ENCODE data around the gene LCN9. TPM values are rescaled to one million over a fixed set of nuclear protein-coding genes. Genes with fewer than 3 reads are reported as not detected.

The LCN9 gene
- total and polyA plus RNA-seq, 2 experiments from 2014 or later = not detected

DNA sequence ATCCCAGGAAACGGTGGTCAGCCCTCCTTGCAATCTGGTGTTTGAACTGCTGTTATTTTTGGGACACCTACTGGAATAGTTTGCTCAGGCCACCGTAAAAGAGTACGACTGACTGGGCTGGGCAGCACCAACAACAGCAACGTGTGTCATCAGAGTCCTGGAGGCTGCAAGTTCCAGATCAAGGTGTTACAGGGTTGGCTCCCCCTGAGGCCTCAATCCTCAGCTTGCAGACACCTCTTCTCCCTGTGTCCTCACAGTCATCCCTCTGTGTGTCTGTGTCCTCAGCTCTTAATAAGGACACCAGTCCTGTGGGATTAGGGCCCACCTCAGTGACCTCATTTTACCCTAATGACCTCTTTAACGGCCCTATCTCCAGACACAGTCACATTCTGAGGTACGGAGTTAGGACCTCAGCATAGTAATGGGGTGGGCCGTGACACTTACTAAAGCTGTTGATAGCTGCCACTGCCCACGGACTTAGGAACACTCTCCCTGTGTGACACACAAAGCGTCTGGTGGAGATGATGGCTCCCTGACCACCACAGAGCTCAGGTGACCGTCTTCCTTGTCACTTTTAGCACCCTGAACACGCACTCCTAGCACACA, 40.6 kb upstream of the LCN9 start:
- H3K4me1 Mint-ChIP-seq = no peaks in the 10 kb centered on the region
- Histone ChIP-seq H4K20me1 (replicated peaks; ENCODE audit: insufficient read depth) (no peaks in the 10 kb centered on the region), H3K4me1 (ENCODE audit: insufficient read depth) (no peaks in the 10 kb centered on the region), H3K4me3 (no peak overlapping the region), H3K4me2 (no peak overlapping the region), H3K79me2 (replicated peaks; ENCODE audit: insufficient read depth) (no peaks in the 10 kb centered on the region), H3K36me3 (ENCODE audit: insufficient read depth) (no peaks in the 10 kb centered on the region; the same call in 1 of the 2 replicates), H2AFZ (no peak overlapping the region), H3K27me3 (ENCODE audit: insufficient read depth) (no peaks in the 10 kb centered on the region), H3K27ac (ENCODE audit: low read depth) (no peak overlapping the region), H3K9me2 (ENCODE audit: insufficient read depth) (0 out of 2 replicates have a peak, but pooled peaks cover 2% of the 10 kb centered on the region), H3F3A (replicated peaks; ENCODE audit: low read depth) (no peaks in the 10 kb centered on the region)
- peaks cover 8% of the 10 kb centered on the region; the same call in 2 of the 3 replicates for H3K9me3 Mint-ChIP-seq
- peaks cover 2% of the 10 kb centered on the region for H3K27me3 Mint-ChIP-seq (ENCODE audit: insufficient read depth, low read depth, poor library complexity)
- no peak for ATAC-seq
- TF ChIP-seq EZH2phosphoT487 (IDR thresholded peaks at IDR 0.05; ENCODE audit: unreplicated experiment) (no peak), JUNB (IDR thresholded peaks at IDR 0.05; ENCODE audit: unreplicated experiment) (no peak), ETS1 (IDR thresholded peaks at IDR 0.05) (no peak), STAT1 (IDR thresholded peaks at IDR 0.05; ENCODE audit: unreplicated experiment) (no peak), NANOG (IDR thresholded peaks at IDR 0.05; ENCODE audit: borderline replicate concordance) (no peak), REST (IDR thresholded peaks at IDR 0.05; ENCODE audit: unreplicated experiment) (no peak), CREB1 (CRISPR knock-in tag; IDR thresholded peaks at IDR 0.05; ENCODE audit: low read depth) (no peak), ZNF331 (CRISPR knock-in tag; IDR thresholded peaks at IDR 0.05; ENCODE audit: low read depth) (no peak), EZH2 (IDR thresholded peaks at IDR 0.05; ENCODE audit: low read depth, unreplicated experiment) (no peak), POLR2AphosphoS5 (IDR thresholded peaks at IDR 0.05; ENCODE audit: low read depth) (no peak), ZNF114 (CRISPR knock-in tag; IDR thresholded peaks at IDR 0.05) (no peak)
- TF ChIP-seq, protein P1, sequence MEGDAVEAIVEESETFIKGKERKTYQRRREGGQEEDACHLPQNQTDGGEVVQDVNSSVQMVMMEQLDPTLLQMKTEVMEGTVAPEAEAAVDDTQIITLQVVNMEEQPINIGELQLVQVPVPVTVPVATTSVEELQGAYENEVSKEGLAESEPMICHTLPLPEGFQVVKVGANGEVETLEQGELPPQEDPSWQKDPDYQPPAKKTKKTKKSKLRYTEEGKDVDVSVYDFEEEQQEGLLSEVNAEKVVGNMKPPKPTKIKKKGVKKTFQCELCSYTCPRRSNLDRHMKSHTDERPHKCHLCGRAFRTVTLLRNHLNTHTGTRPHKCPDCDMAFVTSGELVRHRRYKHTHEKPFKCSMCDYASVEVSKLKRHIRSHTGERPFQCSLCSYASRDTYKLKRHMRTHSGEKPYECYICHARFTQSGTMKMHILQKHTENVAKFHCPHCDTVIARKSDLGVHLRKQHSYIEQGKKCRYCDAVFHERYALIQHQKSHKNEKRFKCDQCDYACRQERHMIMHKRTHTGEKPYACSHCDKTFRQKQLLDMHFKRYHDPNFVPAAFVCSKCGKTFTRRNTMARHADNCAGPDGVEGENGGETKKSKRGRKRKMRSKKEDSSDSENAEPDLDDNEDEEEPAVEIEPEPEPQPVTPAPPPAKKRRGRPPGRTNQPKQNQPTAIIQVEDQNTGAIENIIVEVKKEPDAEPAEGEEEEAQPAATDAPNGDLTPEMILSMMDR (conservative IDR thresholded peaks at IDR 0.05; ENCODE audit: low read depth in 2 of 2) = no peak
- TF ChIP-seq, protein P2, sequence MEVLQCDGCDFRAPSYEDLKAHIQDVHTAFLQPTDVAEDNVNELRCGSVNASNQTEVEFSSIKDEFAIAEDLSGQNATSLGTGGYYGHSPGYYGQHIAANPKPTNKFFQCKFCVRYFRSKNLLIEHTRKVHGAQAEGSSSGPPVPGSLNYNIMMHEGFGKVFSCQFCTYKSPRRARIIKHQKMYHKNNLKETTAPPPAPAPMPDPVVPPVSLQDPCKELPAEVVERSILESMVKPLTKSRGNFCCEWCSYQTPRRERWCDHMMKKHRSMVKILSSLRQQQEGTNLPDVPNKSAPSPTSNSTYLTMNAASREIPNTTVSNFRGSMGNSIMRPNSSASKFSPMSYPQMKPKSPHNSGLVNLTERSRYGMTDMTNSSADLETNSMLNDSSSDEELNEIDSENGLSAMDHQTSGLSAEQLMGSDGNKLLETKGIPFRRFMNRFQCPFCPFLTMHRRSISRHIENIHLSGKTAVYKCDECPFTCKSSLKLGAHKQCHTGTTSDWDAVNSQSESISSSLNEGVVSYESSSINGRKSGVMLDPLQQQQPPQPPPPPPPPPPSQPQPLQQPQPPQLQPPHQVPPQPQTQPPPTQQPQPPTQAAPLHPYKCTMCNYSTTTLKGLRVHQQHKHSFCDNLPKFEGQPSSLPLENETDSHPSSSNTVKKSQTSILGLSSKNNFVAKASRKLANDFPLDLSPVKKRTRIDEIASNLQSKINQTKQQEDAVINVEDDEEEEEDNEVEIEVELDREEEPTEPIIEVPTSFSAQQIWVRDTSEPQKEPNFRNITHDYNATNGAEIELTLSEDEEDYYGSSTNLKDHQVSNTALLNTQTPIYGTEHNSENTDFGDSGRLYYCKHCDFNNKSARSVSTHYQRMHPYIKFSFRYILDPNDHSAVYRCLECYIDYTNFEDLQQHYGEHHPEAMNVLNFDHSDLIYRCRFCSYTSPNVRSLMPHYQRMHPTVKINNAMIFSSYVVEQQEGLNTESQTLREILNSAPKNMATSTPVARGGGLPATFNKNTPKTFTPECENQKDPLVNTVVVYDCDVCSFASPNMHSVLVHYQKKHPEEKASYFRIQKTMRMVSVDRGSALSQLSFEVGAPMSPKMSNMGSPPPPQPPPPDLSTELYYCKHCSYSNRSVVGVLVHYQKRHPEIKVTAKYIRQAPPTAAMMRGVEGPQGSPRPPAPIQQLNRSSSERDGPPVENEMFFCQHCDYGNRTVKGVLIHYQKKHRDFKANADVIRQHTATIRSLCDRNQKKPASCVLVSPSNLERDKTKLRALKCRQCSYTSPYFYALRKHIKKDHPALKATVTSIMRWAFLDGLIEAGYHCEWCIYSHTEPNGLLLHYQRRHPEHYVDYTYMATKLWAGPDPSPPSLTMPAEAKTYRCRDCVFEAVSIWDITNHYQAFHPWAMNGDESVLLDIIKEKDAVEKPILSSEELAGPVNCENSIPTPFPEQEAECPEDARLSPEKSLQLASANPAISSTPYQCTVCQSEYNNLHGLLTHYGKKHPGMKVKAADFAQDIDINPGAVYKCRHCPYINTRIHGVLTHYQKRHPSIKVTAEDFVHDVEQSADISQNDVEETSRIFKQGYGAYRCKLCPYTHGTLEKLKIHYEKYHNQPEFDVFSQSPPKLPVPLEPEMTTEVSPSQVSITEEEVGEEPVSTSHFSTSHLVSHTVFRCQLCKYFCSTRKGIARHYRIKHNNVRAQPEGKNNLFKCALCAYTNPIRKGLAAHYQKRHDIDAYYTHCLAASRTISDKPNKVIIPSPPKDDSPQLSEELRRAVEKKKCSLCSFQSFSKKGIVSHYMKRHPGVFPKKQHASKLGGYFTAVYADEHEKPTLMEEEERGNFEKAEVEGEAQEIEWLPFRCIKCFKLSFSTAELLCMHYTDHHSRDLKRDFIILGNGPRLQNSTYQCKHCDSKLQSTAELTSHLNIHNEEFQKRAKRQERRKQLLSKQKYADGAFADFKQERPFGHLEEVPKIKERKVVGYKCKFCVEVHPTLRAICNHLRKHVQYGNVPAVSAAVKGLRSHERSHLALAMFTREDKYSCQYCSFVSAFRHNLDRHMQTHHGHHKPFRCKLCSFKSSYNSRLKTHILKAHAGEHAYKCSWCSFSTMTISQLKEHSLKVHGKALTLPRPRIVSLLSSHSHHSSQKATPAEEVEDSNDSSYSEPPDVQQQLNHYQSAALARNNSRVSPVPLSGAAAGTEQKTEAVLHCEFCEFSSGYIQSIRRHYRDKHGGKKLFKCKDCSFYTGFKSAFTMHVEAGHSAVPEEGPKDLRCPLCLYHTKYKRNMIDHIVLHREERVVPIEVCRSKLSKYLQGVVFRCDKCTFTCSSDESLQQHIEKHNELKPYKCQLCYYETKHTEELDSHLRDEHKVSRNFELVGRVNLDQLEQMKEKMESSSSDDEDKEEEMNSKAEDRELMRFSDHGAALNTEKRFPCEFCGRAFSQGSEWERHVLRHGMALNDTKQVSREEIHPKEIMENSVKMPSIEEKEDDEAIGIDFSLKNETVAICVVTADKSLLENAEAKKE (CRISPR knock-in tag; IDR thresholded peaks at IDR 0.05) = no peak
- H3K4me3 Mint-ChIP-seq = no peak overlapping the region
- no peaks in the 10 kb centered on the region; the same call in 2 of the 3 replicates for H3K36me3 Mint-ChIP-seq (ENCODE audit: low read depth)
- no peak overlapping the region for H3K27ac Mint-ChIP-seq
- DNase-seq (ENCODE audit: low spot score) = no peak
